ENCODE results near the gene LNP1.
"Not testable (repeated sequence)": the region's sequence is repeated elsewhere in the genome, so short reads cannot be mapped to it uniquely, and the experiment has no call there.

DNA sequence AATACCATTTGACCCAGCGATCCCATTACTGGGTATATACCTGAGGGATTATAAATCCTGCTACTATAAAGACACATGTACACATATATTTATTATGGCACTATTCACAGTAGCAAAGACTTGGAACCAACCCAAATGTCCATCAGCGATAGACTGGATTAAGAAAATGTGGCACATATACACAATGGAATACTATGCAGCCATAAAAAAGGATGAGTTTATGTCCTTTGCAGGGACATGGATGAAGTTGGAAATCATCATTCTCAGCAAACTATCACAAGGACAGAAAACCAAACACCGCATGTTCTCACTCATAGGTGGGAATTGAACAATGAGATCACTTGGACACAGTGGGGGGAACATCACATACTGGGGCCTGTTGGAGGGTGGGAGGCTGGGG is 45.7 kb downstream of the LNP1 start:
- TF ChIP-seq POLR2A (IDR thresholded peaks at IDR 0.05; ENCODE audit: low read length); GATA1 (IDR thresholded peaks at IDR 0.05; ENCODE audit: low read depth, low read length): not testable (repeated sequence)

All from erythroblast (primary cell).